Measurements from ENCODE around the gene PIP5K1B. TPM values are rescaled to one million over a fixed set of nuclear protein-coding genes. Genes with fewer than 3 reads are reported as not detected.

PIP5K1B gene
- total and polyA plus RNA-seq, 10 of the 15 experiments (the other 5 are each of a cell fraction or from before 2014, with no cell fraction given), result 6.8 to 16.3 (median 10.6) TPM

DNA sequence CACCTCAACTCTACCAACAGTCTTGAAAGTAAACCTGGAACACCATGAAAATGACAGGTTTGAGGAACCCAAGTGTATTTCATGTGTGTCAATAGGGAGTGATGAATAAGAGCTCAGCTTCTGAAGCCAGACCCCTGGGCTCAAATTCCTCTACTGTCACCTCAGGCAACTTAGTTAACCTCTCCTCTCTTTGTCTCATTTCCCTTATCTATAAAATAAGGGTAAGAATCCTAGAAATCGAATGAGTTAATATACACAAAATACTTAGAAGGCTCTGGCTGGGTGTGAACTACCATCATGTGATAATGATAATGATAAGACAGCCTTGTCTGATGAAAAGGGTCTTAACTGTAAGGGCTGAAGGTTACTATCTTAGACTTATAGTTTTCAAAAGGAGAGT is 66.3 kb downstream of the PIP5K1B start:
- ChIA-PET SMC1A (ENCODE audit: uncharacterized antibody, unreplicated experiment) (interaction anchor here (0.6 kb wide), 1 partner anchor 13 kb away, joined by 3 read pairs; no protein-coding TSS in a partner anchor), POLR2A (interaction anchor here (0.6 kb wide), 1 partner anchor 408 kb away, joined by 4 read pairs; no protein-coding TSS in a partner anchor)

DNA sequence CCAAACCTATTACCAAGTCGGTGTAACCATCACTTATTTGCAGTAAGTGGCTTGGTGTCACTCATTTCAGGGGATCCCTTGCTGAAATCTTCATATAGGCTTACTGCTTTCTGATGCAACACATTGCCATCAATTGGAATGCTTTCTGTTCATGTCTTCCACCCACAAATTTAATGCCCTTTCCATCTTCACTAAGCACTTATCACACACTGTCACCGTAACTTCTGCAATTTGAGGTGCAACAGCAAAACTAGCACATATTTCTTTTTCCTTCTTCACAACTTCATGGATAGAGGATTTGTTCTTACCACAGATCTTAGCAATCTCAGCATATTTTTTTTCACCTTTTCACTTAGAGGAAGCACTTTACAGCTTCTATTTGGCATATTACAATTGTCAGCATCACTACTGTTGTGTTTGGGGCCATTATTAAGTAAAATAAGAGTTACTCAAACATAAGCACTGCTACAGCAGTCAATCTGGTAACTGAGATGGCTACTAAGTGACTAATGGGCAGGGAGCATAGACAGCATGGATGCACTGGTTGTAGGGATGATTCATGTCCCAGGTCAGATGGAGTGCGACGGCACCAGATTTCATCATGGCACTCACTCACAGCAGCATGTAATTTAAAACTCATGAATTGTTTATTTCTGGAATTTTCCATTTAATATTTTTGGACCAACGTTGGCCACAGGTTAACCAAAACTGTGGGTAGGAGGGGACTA is 70.1 kb downstream of the PIP5K1B start:
- H3K27ac ChIP-seq (ENCODE audit: control insufficient read depth, insufficient read depth), result no peak overlapping the region
- ChIA-PET SMC1A (ENCODE audit: uncharacterized antibody, unreplicated experiment) (no interaction called here), CTCF (interaction anchor here (0.7 kb wide), 1 partner anchor 11 kb away, joined by 3 read pairs; no protein-coding TSS in a partner anchor), RAD21 (ENCODE audit: unreplicated experiment) (no interaction called here), POLR2A (no interaction called here)
- in situ Hi-C loops (cut with MboI), result no loop called here
- no peaks in the 10 kb centered on the region for H3K9me3 ChIP-seq (replicated peaks; ENCODE audit: control insufficient read depth, insufficient read depth, low read length)
- H4K20me1 ChIP-seq (ENCODE audit: control insufficient read depth, insufficient read depth), result no peaks in the 10 kb centered on the region
- no peaks in the 10 kb centered on the region for H3K27me3 ChIP-seq (replicated peaks in 1 of 2; ENCODE audit: control insufficient read depth in 2 of 2, insufficient read depth in 2 of 2, low read length in 1 of 2)
- BruUV-seq (replicated peaks), result no TSS peak
- H3K4me3 ChIP-seq, result no peak overlapping the region
- no peak for ATAC-seq
- TF ChIP-seq CREB1 (IDR thresholded peaks at IDR 0.05; ENCODE audit: low read depth) (no peak), CBFB (IDR thresholded peaks at IDR 0.05; ENCODE audit: low read depth) (no peak), ESRRA (IDR thresholded peaks at IDR 0.05; ENCODE audit: low read length) (no peak), SMAD1 (IDR thresholded peaks at IDR 0.05; ENCODE audit: low read depth, partially characterized antibody) (no peak)
- TF ChIP-seq, protein P1, sequence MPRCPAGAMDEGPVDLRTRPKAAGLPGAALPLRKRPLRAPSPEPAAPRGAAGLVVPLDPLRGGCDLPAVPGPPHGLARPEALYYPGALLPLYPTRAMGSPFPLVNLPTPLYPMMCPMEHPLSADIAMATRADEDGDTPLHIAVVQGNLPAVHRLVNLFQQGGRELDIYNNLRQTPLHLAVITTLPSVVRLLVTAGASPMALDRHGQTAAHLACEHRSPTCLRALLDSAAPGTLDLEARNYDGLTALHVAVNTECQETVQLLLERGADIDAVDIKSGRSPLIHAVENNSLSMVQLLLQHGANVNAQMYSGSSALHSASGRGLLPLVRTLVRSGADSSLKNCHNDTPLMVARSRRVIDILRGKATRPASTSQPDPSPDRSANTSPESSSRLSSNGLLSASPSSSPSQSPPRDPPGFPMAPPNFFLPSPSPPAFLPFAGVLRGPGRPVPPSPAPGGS (IDR thresholded peaks at IDR 0.05; ENCODE audit: borderline replicate concordance, insufficient read depth, low read depth, low read length, poor library complexity, severe bottlenecking), result no peak
- no peak overlapping the region for H3K4me2 ChIP-seq (ENCODE audit: control insufficient read depth, insufficient read depth)
- no peak overlapping the region for H3K9ac ChIP-seq (ENCODE audit: control insufficient read depth, insufficient read depth, low read length)
- DNase-seq (ENCODE audit: low read depth, low spot score), result no peak
- H3K36me3 ChIP-seq (ENCODE audit: control insufficient read depth in 2 of 2, insufficient read depth in 2 of 2, low read length in 1 of 2), result no peaks in the 10 kb centered on the region
- no peaks in the 10 kb centered on the region for H3K4me1 ChIP-seq (ENCODE audit: control insufficient read depth, insufficient read depth, low read length)
- H2AFZ ChIP-seq (ENCODE audit: control insufficient read depth, low read depth, low read length), result no peak overlapping the region
- intact Hi-C loops (cut with micrococcal nuclease; ENCODE audit: unreplicated experiment), result no loop called here
- 80% methylated on average over 5 of the region's 5 CpGs for WGBS (ENCODE audit: insufficient coverage, insufficient replicate concordance, low lambda C conversion rate, missing lambda C conversion rate)
- FAIRE-seq, result no peak
- peaks cover 3% of the 10 kb centered on the region for H3K79me2 ChIP-seq (ENCODE audit: control insufficient read depth, insufficient read depth, low read length)

More for the DNA sequence above, 66.3 kb downstream of the PIP5K1B start:
- BruUV-seq (replicated peaks), result no TSS peak
- Histone ChIP-seq H4K20me1 (ENCODE audit: control insufficient read depth, insufficient read depth) (no peaks in the 10 kb centered on the region), H3K9ac (ENCODE audit: control insufficient read depth, insufficient read depth, low read length) (no peak overlapping the region), H3K79me2 (ENCODE audit: control insufficient read depth, insufficient read depth, low read length) (no peaks in the 10 kb centered on the region), H3K27ac (ENCODE audit: control insufficient read depth, insufficient read depth) (no peak overlapping the region), H3K27me3 (replicated peaks in 1 of 2; ENCODE audit: control insufficient read depth in 2 of 2, insufficient read depth in 2 of 2, low read length in 1 of 2) (no peaks in the 10 kb centered on the region), H3K4me3 (no peak overlapping the region), H3K9me3 (replicated peaks; ENCODE audit: control insufficient read depth, insufficient read depth, low read length) (no peaks in the 10 kb centered on the region), H3K4me1 (ENCODE audit: control insufficient read depth, insufficient read depth, low read length) (no peaks in the 10 kb centered on the region), H3K36me3 (ENCODE audit: control insufficient read depth in 2 of 2, insufficient read depth in 2 of 2, low read length in 1 of 2) (no peaks in the 10 kb centered on the region), H3K4me2 (ENCODE audit: control insufficient read depth, insufficient read depth) (no peak overlapping the region), H2AFZ (ENCODE audit: control insufficient read depth, low read depth, low read length) (no peak overlapping the region)
- ATAC-seq (no peak), DNase-seq (ENCODE audit: low read depth, low spot score) (no peak), FAIRE-seq (no peak)
- RAD21 ChIA-PET (ENCODE audit: unreplicated experiment), result interaction anchor here (1.4 kb wide), 1 partner anchor 228 kb away, joined by 3 read pairs; no protein-coding TSS in a partner anchor
- in situ Hi-C loops (cut with MboI) (no loop called here), intact Hi-C loops (cut with micrococcal nuclease; ENCODE audit: unreplicated experiment) (no loop called here)
- WGBS (ENCODE audit: insufficient coverage, insufficient replicate concordance, low lambda C conversion rate, missing lambda C conversion rate), result 94% methylated on average over 1 of the region's 1 CpG
- TF ChIP-seq HCFC1 (IDR thresholded peaks at IDR 0.05; ENCODE audit: low read length) (no peak), SIN3A (IDR thresholded peaks at IDR 0.05; ENCODE audit: low read depth, low read length) (no peak), EED (IDR thresholded peaks at IDR 0.05; ENCODE audit: low read depth) (no peak)
- CTCF ChIA-PET, result interaction anchor here (1.2 kb wide), 1 partner anchor 86 kb away, joined by 3 read pairs; no protein-coding TSS in a partner anchor
